ENCODE data around the gene MPPED2. TPM values are rescaled to one million over a fixed set of nuclear protein-coding genes. Genes with fewer than 3 reads are reported as not detected.

The MPPED2 gene
- total and polyA plus RNA-seq, 2 donors (not counting 3 experiments of a cell fraction or from before 2014, with no cell fraction given) = not detected

- FAIRE-seq (no peak), DNase-seq (ENCODE audit: low read depth, low spot score) (no peak)
- Histone ChIP-seq H3K79me2 (ENCODE audit: control insufficient read depth, insufficient read depth, low read length) (no peaks in the 10 kb centered on the region), H3K27ac (ENCODE audit: insufficient read depth, low read depth, low read length) (no peak overlapping the region), H3K4me3 (replicated peaks in 1 of 3; ENCODE audit: insufficient read depth in 1 of 3, low read depth in 1 of 3, low read length in 3 of 3) (no peak overlapping the region), H3K9me1 (replicated peaks; ENCODE audit: control insufficient read depth, extremely low read depth, insufficient read depth, low read length) (no peaks in the 10 kb centered on the region), H3K36me3 (ENCODE audit: control insufficient read depth in 2 of 2, extremely low read depth in 1 of 2, insufficient read depth in 2 of 2, low read length in 2 of 2) (no peaks in the 10 kb centered on the region), H3K9ac (replicated peaks; ENCODE audit: extremely low read depth, insufficient read depth, low read length) (no peak overlapping the region), H3K27me3 (ENCODE audit: control insufficient read depth in 2 of 2, insufficient read depth in 2 of 2, low read length in 2 of 2) (no peaks in the 10 kb centered on the region), H3K9me3 (replicated peaks; ENCODE audit: control insufficient read depth, insufficient read depth, low read length) (no peaks in the 10 kb centered on the region), H3K4me1 (ENCODE audit: control insufficient read depth, extremely low read depth, insufficient read depth, low read length) (no peaks in the 10 kb centered on the region), H4K20me1 (replicated peaks; ENCODE audit: control insufficient read depth, extremely low read depth, insufficient read depth, low read length) (no peaks in the 10 kb centered on the region), H3K4me2 (ENCODE audit: insufficient read depth, low read length) (no peak overlapping the region), H2AFZ (ENCODE audit: low read depth, low read length) (no peak overlapping the region)
- POLR2A ChIA-PET = no interaction called here
- TF ChIP-seq FOS (IDR thresholded peaks at IDR 0.05; ENCODE audit: borderline replicate concordance, insufficient read depth, low read length) (no peak), EZH2 (IDR thresholded peaks at IDR 0.05; ENCODE audit: borderline replicate concordance, low read depth, low read length, severe bottlenecking) (no peak), JUN (IDR thresholded peaks at IDR 0.05; ENCODE audit: borderline replicate concordance, insufficient read depth, insufficient read length, low read depth) (no peak), POLR2AphosphoS5 (IDR thresholded peaks at IDR 0.05; ENCODE audit: insufficient read depth, low read depth, low read length) (no peak), GATA2 (IDR thresholded peaks at IDR 0.05; ENCODE audit: insufficient read depth, insufficient read length, low read depth, low read length) (no peak), POLR2A (IDR thresholded peaks at IDR 0.05; ENCODE audit: low read depth, low read length) (no peak), MYC (IDR thresholded peaks at IDR 0.05; ENCODE audit: low read depth, low read length) (no peak)
- TF ChIP-seq, protein P1, sequence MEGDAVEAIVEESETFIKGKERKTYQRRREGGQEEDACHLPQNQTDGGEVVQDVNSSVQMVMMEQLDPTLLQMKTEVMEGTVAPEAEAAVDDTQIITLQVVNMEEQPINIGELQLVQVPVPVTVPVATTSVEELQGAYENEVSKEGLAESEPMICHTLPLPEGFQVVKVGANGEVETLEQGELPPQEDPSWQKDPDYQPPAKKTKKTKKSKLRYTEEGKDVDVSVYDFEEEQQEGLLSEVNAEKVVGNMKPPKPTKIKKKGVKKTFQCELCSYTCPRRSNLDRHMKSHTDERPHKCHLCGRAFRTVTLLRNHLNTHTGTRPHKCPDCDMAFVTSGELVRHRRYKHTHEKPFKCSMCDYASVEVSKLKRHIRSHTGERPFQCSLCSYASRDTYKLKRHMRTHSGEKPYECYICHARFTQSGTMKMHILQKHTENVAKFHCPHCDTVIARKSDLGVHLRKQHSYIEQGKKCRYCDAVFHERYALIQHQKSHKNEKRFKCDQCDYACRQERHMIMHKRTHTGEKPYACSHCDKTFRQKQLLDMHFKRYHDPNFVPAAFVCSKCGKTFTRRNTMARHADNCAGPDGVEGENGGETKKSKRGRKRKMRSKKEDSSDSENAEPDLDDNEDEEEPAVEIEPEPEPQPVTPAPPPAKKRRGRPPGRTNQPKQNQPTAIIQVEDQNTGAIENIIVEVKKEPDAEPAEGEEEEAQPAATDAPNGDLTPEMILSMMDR (IDR thresholded peaks at IDR 0.05; ENCODE audit: extremely low read depth in 1 of 2, insufficient read depth in 1 of 2, low read depth in 1 of 2, low read length in 2 of 2) = no peak
- TF ChIP-seq, protein P2, sequence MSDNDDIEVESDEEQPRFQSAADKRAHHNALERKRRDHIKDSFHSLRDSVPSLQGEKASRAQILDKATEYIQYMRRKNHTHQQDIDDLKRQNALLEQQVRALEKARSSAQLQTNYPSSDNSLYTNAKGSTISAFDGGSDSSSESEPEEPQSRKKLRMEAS (IDR thresholded peaks at IDR 0.05; ENCODE audit: insufficient read depth, insufficient read length) = no peak
- CTCF ChIA-PET = no interaction called here
- intact Hi-C loops (cut with micrococcal nuclease) = no loop called here
- dilution Hi-C loops (cut with MboI; ENCODE audit: extremely low pct_ligation_motif_present, low sequenced_read_pairs) = no loop called here
- no TSS peak for BruUV-seq (replicated peaks)
Measured at GRCh38 chr11:30453705-30454104, 132.4 kb downstream of the MPPED2 start.
